GM12878 (cell line): ENCODE results near the gene ZNF655. TPM values are rescaled to one million over a fixed set of nuclear protein-coding genes. Genes with fewer than 3 reads are reported as not detected.
A peak's percentile ranks its signal among the peaks of the same experiment; 100 is the strongest.

Experiments
- ATAC-seq: fragments of 200-7000 bp; cut with Tn5 transposase; 3 replicates; pipeline ENCODE4 v1.9.1; 2020; ENCODE audit warnings: mild to moderate bottlenecking, moderate library complexity
- BruUV-seq: library from RNA; stranded (reverse); fragments of 400-500 nt; replicated peaks from 2 replicates; lab custom pipeline; 2021; lab: Mats Ljungman, UMichigan
- CTCF ChIA-PET: fragments of 300-600 bp; sonication (Branson Sonifier 250); formaldehyde crosslinking; extraction: SDS; loops from one replicate; lab custom pipeline; 2021; ENCODE audit warnings: inconsistent platforms; lab: Yijun Ruan, JAX
- POLR2A ChIA-PET: fragments of 350-600 bp; formaldehyde crosslinking; extraction: SDS; loops from one replicate; lab custom pipeline; 2021; ENCODE audit warnings: inconsistent platforms; lab: Charles Lee
- RAD21 ChIA-PET: fragments of 300-600 bp; sonication (Branson Sonifier 250); formaldehyde crosslinking; loops from one replicate; lab custom pipeline; 2023; ENCODE audit warnings: antibody characterized with exemption; ENCODE audit not compliant: unreplicated experiment; lab: Charles Lee
- SMC1A ChIA-PET: fragments of 300-600 bp; sonication (Branson Sonifier 250); formaldehyde crosslinking; loops from one replicate; lab custom pipeline; 2023; ENCODE audit not compliant: unreplicated experiment, uncharacterized antibody; lab: Charles Lee
- DNase-seq: peaks from one replicate; pipeline ENCODE4 v3.0.0-alpha.2; 2011; ENCODE audit warnings: low read depth, low spot score
- FAIRE-seq: peaks from 3 replicates; lab custom pipeline; 2011; peaks lifted over from hg19 to GRCh38; lab: Jason Lieb, UNC
- H2AFZ ChIP-seq: 2 replicates; pipeline ENCODE4 v1.6.0; 2011; ENCODE audit warnings: low read depth, low read length, control low read depth; ENCODE audit not compliant: control insufficient read depth
- H3K27ac ChIP-seq: 2 replicates; pipeline ENCODE4 v1.5.1; 2011; ENCODE audit warnings: control low read depth; ENCODE audit not compliant: control insufficient read depth, insufficient read depth
- H3K27me3 ChIP-seq, 2 experiments: replicated peaks in 1 of 2; 2 replicates each; pipeline versions ENCODE4 v1.6.0 to v1.6.1; 2011; ENCODE audit warnings: low read length in 1 of 2; ENCODE audit not compliant: control insufficient read depth in 2 of 2, insufficient read depth in 2 of 2
- H3K36me3 ChIP-seq, 2 experiments: 2 replicates each; pipeline ENCODE4 v1.5.1; 2011; ENCODE audit warnings: low read length in 1 of 2; ENCODE audit not compliant: control insufficient read depth in 2 of 2, insufficient read depth in 2 of 2
- H3K4me1 ChIP-seq: 2 replicates; pipeline ENCODE4 v1.6.1; 2011; ENCODE audit warnings: mild to moderate bottlenecking, low read length, moderate library complexity, mixed read lengths; ENCODE audit not compliant: control insufficient read depth, insufficient read depth
- H3K4me2 ChIP-seq: 2 replicates; pipeline ENCODE4 v1.6.0; 2011; ENCODE audit warnings: control low read depth; ENCODE audit not compliant: control insufficient read depth, insufficient read depth
- H3K4me3 ChIP-seq: fragments of 200-600 bp; sonication (generic); 2 replicates; pipeline ENCODE4 v1.5.1; 2016
- H3K79me2 ChIP-seq: 2 replicates; pipeline ENCODE4 v1.6.0; 2011; ENCODE audit warnings: low read length; ENCODE audit not compliant: control insufficient read depth, insufficient read depth
- H3K9ac ChIP-seq: 2 replicates; pipeline ENCODE4 v1.8.0; 2011; ENCODE audit warnings: low read length, control low read depth, mixed read lengths; ENCODE audit not compliant: control insufficient read depth, insufficient read depth
- H3K9me3 ChIP-seq: replicated peaks from 3 replicates; pipeline ENCODE4 v1.5.1; 2011; ENCODE audit warnings: mild to moderate bottlenecking, low read length; ENCODE audit not compliant: control insufficient read depth, insufficient read depth
- H4K20me1 ChIP-seq: 2 replicates; pipeline ENCODE4 v1.6.0; 2011; ENCODE audit not compliant: control insufficient read depth, insufficient read depth
- CUX1 ChIP-seq: IDR thresholded peaks from 2 replicates; pipeline ENCODE4 v1.6.1; 2012; ENCODE audit warnings: improper control_type of control experiment, low read depth, low read length; ENCODE audit not compliant: insufficient replicate concordance
- WGBS: methylation state at CpG from one replicate; pipeline ENCODE4 v1.1.6; 2016; ENCODE audit warnings: low lambda C conversion rate; ENCODE audit not compliant: insufficient replicate concordance, insufficient coverage; ENCODE audit errors: missing lambda C conversion rate; 5-methylcytosine and 5-hydroxymethylcytosine counted together
- in situ Hi-C: fragments of 300-500 bp; cut with MboI; formaldehyde crosslinking; loops from 9 replicates; pipeline ENCODE4 v1.14.3; 2018; ENCODE audit warnings: mixed read lengths
- intact Hi-C: fragments of 100-400 bp; cut with micrococcal nuclease; formaldehyde crosslinking; loops from one replicate; pipeline ENCODE4 v1.14.2; 2022; ENCODE audit not compliant: unreplicated experiment
- polyA plus RNA-seq, 11 experiments: library from polyadenylated mRNA; depleted of rRNA in 4 of 11; unstranded in 6 of 11; stranded (reverse) in 5 of 11; fragments of >200 nt; fragmentation: Nextera tagmentation in 4 of 11; fragmentation: Illumina TruSeq in 1 of 11; extraction: Ambion mirVana in 4 of 11; extraction: Trizol in 1 of 11; gene quantifications; 1 replicate in 1 of 11; 2 replicates in 10 of 11; pipeline versions ENCODE4 v1.2.1 to v1.2.3, GENCODE V29; 2011 to 2016; ENCODE audit warnings: inconsistent platforms in 2 of 11, missing spikeins in 2 of 11, low read depth in 1 of 11
- total RNA-seq, 4 experiments: library from RNA; depleted of rRNA in 3 of 4; stranded (reverse); fragments of >200 nt in 3 of 4; fragmentation: Illumina TruSeq in 1 of 4; extraction: Trizol in 1 of 4; gene quantifications; 2 replicates each; pipeline versions ENCODE4 v1.2.1 to v1.2.3, GENCODE V29; 2013 to 2021
- TF ChIP-seq, protein P1 (sequence below): fragments of 450-650 bp; IDR thresholded peaks from 2 replicates; pipeline ENCODE4 v1.6.1; 2016; ENCODE audit warnings: mild to moderate bottlenecking, moderate library complexity, borderline replicate concordance

The ZNF655 gene
- total and polyA plus RNA-seq, 10 of the 15 experiments (the other 5 are each of a cell fraction or from before 2014, with no cell fraction given) = 14.5 to 107 (median 52.8) TPM

GRCh38 chr7:99579281-99579955, 21.0 kb downstream of the ZNF655 start:
- H3K9ac ChIP-seq = no peak overlapping the region
- H2AFZ ChIP-seq = no peak overlapping the region
- 49% methylated on average over 10 of the region's 10 CpGs for WGBS
- intact Hi-C loops (no loop called here), in situ Hi-C loops (no loop called here)
- H3K79me2 ChIP-seq = no peaks in the 10 kb centered on the region
- no peaks in the 10 kb centered on the region for H3K4me1 ChIP-seq
- H3K4me2 ChIP-seq = peak overlapping the region; percentile 78
- RAD21 ChIA-PET = no interaction called here
- no peaks in the 10 kb centered on the region for H3K9me3 ChIP-seq
- POLR2A ChIA-PET = no interaction called here
- no peak overlapping the region for H3K27ac ChIP-seq
- no peak for ATAC-seq
- H4K20me1 ChIP-seq = no peaks in the 10 kb centered on the region
- no peaks in the 10 kb centered on the region; a peak in 1 of 4 replicates for H3K27me3 ChIP-seq
- no peaks in the 10 kb centered on the region for H3K36me3 ChIP-seq
- H3K4me3 ChIP-seq = peak overlapping the region; percentile 37; the same call in 1 of the 2 replicates
- BruUV-seq = no TSS peak
- SMC1A ChIA-PET = interaction anchor here (0.6 kb wide), 1 partner anchor 172 kb away, joined by 3 read pairs; no protein-coding TSS in a partner anchor
- CTCF ChIA-PET = interaction anchor here (0.9 to 1.7 kb wide), 3 partner anchors 20 to 214 kb away, joined by 3 read pairs; no protein-coding TSS in a partner anchor
- TF ChIP-seq, protein P1, sequence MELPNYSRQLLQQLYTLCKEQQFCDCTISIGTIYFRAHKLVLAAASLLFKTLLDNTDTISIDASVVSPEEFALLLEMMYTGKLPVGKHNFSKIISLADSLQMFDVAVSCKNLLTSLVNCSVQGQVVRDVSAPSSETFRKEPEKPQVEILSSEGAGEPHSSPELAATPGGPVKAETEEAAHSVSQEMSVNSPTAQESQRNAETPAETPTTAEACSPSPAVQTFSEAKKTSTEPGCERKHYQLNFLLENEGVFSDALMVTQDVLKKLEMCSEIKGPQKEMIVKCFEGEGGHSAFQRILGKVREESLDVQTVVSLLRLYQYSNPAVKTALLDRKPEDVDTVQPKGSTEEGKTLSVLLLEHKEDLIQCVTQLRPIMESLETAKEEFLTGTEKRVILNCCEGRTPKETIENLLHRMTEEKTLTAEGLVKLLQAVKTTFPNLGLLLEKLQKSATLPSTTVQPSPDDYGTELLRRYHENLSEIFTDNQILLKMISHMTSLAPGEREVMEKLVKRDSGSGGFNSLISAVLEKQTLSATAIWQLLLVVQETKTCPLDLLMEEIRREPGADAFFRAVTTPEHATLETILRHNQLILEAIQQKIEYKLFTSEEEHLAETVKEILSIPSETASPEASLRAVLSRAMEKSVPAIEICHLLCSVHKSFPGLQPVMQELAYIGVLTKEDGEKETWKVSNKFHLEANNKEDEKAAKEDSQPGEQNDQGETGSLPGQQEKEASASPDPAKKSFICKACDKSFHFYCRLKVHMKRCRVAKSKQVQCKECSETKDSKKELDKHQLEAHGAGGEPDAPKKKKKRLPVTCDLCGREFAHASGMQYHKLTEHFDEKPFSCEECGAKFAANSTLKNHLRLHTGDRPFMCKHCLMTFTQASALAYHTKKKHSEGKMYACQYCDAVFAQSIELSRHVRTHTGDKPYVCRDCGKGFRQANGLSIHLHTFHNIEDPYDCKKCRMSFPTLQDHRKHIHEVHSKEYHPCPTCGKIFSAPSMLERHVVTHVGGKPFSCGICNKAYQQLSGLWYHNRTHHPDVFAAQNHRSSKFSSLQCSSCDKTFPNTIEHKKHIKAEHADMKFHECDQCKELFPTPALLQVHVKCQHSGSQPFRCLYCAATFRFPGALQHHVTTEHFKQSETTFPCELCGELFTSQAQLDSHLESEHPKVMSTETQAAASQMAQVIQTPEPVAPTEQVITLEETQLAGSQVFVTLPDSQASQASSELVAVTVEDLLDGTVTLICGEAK = peak; percentile 68
- TF ChIP-seq CUX1 = no peak
- no peak for FAIRE-seq
- DNase-seq = no peak
